HG03520 (cell line): Measurements from ENCODE around the gene RHBG.
"Not testable (repeated sequence)": the region's sequence is repeated elsewhere in the genome, so short reads cannot be mapped to it uniquely, and the experiment has no call there.

Source experiments
- ATAC-seq: cut with Tn5 transposase; IDR thresholded peaks from one replicate; pipeline ENCODE4 v1.9.1; 2021; ENCODE audit warnings: mild to moderate bottlenecking, moderate library complexity; ENCODE audit not compliant: unreplicated experiment

The RHBG gene

GRCh38 chr1:156368889-156369684, at the start of gene RHBG:
Gene RHBG (plus strand): TSS chr1:156369211. CDS start chr1:156369250, 39 bp downstream.
- ATAC-seq, result no peak

GRCh38 chr1:156319664-156320063, 49.3 kb upstream of the RHBG start:
- ATAC-seq, result no peak

GRCh38 chr1:156320560-156320959, 48.5 kb upstream of the RHBG start:
- ATAC-seq, result no peak

- ATAC-seq, result not testable (repeated sequence)
Observed at GRCh38 chr1:156323179-156323578, 45.8 kb upstream of the RHBG start.

- no peak for ATAC-seq
Observed at GRCh38 chr1:156336242-156336641, 32.8 kb upstream of the RHBG start.

- ATAC-seq, result no peak
Observed at GRCh38 chr1:156337052-156337887, 31.7 kb upstream of the RHBG start.

- ATAC-seq, result no peak
Observed at GRCh38 chr1:156337888-156338179, 31.2 kb upstream of the RHBG start.

GRCh38 chr1:156338180-156338976, 30.6 kb upstream of the RHBG start, which contains the start of the genes CCT3 and TSACC:
Gene CCT3 (minus strand): TSS chr1:156338292. CDS start chr1:156338184, 108 bp downstream.
Gene TSACC (plus strand): TSS chr1:156338526. CDS start chr1:156339758, 1,232 bp downstream.
- peak; percentile 83 for ATAC-seq

GRCh38 chr1:156342166-156342955, 26.6 kb upstream of the RHBG start:
- ATAC-seq, result no peak

GRCh38 chr1:156344409-156344808, 24.6 kb upstream of the RHBG start:
- no peak for ATAC-seq

GRCh38 chr1:156346035-156346434, 23.0 kb upstream of the RHBG start:
- ATAC-seq, result not testable (repeated sequence)

GRCh38 chr1:156346636-156347035, 22.4 kb upstream of the RHBG start:
- no peak for ATAC-seq

GRCh38 chr1:156347331-156347730, 21.7 kb upstream of the RHBG start:
- no peak for ATAC-seq

GRCh38 chr1:156352481-156352880, 16.5 kb upstream of the RHBG start:
- ATAC-seq, result not testable (repeated sequence)

GRCh38 chr1:156356262-156356874, 12.6 kb upstream of the RHBG start:
- no peak for ATAC-seq

- no peak for ATAC-seq
Observed at GRCh38 chr1:156356875-156357534, 12.0 kb upstream of the RHBG start.

GRCh38 chr1:156357977-156358376, 11.0 kb upstream of the RHBG start:
- no peak for ATAC-seq

- ATAC-seq, result no peak
Observed at GRCh38 chr1:156358641-156359040, 10.4 kb upstream of the RHBG start.

- ATAC-seq, result no peak
Observed at GRCh38 chr1:156359249-156359648, 9.8 kb upstream of the RHBG start.
